Right lung (tissue), 5 donors: ENCODE data around the gene CD2. TPM values are rescaled to one million over a fixed set of nuclear protein-coding genes. Genes with fewer than 3 reads are reported as not detected.
"Not testable (repeated sequence)": the region's sequence is repeated elsewhere in the genome, so short reads cannot be mapped to it uniquely, and the experiment has no call there.

ENCODE experiments used
- DNase-seq, 2 donors: peaks; one replicate each; pipeline ENCODE4 v3.0.0-alpha.2; 2013
- polyA plus RNA-seq, 5 donors: library from polyadenylated mRNA; unstranded; fragments of 120-200 nt; gene quantifications; one replicate each; pipeline versions ENCODE4 v1.2.1 to v1.2.3, GENCODE V29; 2013; ENCODE audit warnings: inconsistent platforms in 1 of 5, low replicate concordance in 1 of 5; ENCODE audit not compliant: insufficient read length in 5 of 5, insufficient read depth in 1 of 5

Gene CD2
- polyA plus RNA-seq, 5 donors = 0.33 to 0.87 (median 0.50) TPM

- not testable (repeated sequence) for DNase-seq
Observed at GRCh38 chr1:116758456-116758815, 4.2 kb downstream of the CD2 start.

- DNase-seq = no peak
Observed at GRCh38 chr1:116759636-116760035, 5.4 kb downstream of the CD2 start.

GRCh38 chr1:116760487-116760886, 6.3 kb downstream of the CD2 start:
- DNase-seq = no peak

- no peak for DNase-seq
Observed at GRCh38 chr1:116760996-116761665, 6.9 kb downstream of the CD2 start.

GRCh38 chr1:116762281-116762680, 8.1 kb downstream of the CD2 start:
- no peak for DNase-seq

- DNase-seq = no peak
Observed at GRCh38 chr1:116762781-116763115, 8.5 kb downstream of the CD2 start.

GRCh38 chr1:116763116-116763786, 9.0 kb downstream of the CD2 start:
- DNase-seq = peak; percentile 66 to 81

GRCh38 chr1:116763787-116764465, 9.7 kb downstream of the CD2 start:
- DNase-seq = no peak

GRCh38 chr1:116764466-116764898, 10.3 kb downstream of the CD2 start:
- no peak for DNase-seq

GRCh38 chr1:116764906-116765862, 11.0 kb downstream of the CD2 start:
- no peak for DNase-seq

- DNase-seq = no peak
Observed at GRCh38 chr1:116765962-116766361, 11.7 kb downstream of the CD2 start.

GRCh38 chr1:116766616-116767469, 12.6 kb downstream of the CD2 start:
- DNase-seq = no peak

- DNase-seq = no peak
Observed at GRCh38 chr1:116767782-116768382, 13.7 kb downstream of the CD2 start.

GRCh38 chr1:116768416-116769103, 14.3 kb downstream of the CD2 start:
- DNase-seq = no peak

GRCh38 chr1:116769104-116769452, 14.8 kb downstream of the CD2 start:
- no peak for DNase-seq

- DNase-seq = no peak
Observed at GRCh38 chr1:116769561-116769977, 15.3 kb downstream of the CD2 start.

GRCh38 chr1:116769994-116770393, 15.8 kb downstream of the CD2 start:
- DNase-seq = no peak

GRCh38 chr1:116770625-116771024, 16.4 kb downstream of the CD2 start:
- no peak for DNase-seq

GRCh38 chr1:116771997-116772647, 17.9 kb downstream of the CD2 start:
- no peak for DNase-seq

- DNase-seq = no peak
Observed at GRCh38 chr1:116772648-116773045, 18.4 kb downstream of the CD2 start.
